Neural progenitor cell (in vitro differentiated cells): ENCODE measurements around the gene POU2AF2. TPM values are rescaled to one million over a fixed set of nuclear protein-coding genes. Genes with fewer than 3 reads are reported as not detected.
"Not testable (repeated sequence)": the region's sequence is repeated elsewhere in the genome, so short reads cannot be mapped to it uniquely, and the experiment has no call there.

Experiments
- DNase-seq: peaks from one replicate; pipeline ENCODE4 v3.0.0-alpha.2; 2016; ENCODE audit warnings: low spot score
- H2AFZ ChIP-seq: fragments of 200-600 bp; sonication (generic); replicated peaks from 2 replicates; pipeline ENCODE4 v1.6.1; 2016; ENCODE audit warnings: antibody characterized with exemption
- H3F3A ChIP-seq: fragments of 200-600 bp; sonication (generic); 2 replicates; pipeline ENCODE4 v1.6.1; 2016; ENCODE audit warnings: antibody characterized with exemption, low read depth
- H3K27ac ChIP-seq: fragments of 200-600 bp; sonication (generic); 2 replicates; pipeline ENCODE4 v1.5.1; 2016; ENCODE audit warnings: mild to moderate bottlenecking
- H3K27me3 ChIP-seq: fragments of 200-600 bp; sonication (generic); 2 replicates; pipeline ENCODE4 v1.6.1; 2016; ENCODE audit warnings: mild to moderate bottlenecking, moderate library complexity
- H3K36me3 ChIP-seq: fragments of 200-600 bp; sonication (generic); 2 replicates; pipeline ENCODE4 v1.5.1; 2016
- H3K4me1 ChIP-seq: fragments of 200-600 bp; sonication (generic); 2 replicates; pipeline ENCODE4 v1.6.1; 2016; ENCODE audit warnings: mixed run types
- H3K4me2 ChIP-seq: fragments of 200-600 bp; sonication (generic); 2 replicates; pipeline ENCODE4 v1.6.1; 2016
- H3K4me3 ChIP-seq: fragments of 200-600 bp; sonication (generic); 2 replicates; pipeline ENCODE4 v1.5.1; 2016
- H3K79me2 ChIP-seq: fragments of 200-600 bp; sonication (generic); 2 replicates; pipeline ENCODE4 v1.6.1; 2016; ENCODE audit warnings: low read depth
- H3K9ac ChIP-seq: fragments of 200-600 bp; sonication (generic); 2 replicates; pipeline ENCODE4 v1.6.1; 2016
- H3K9me3 ChIP-seq: fragments of 200-600 bp; sonication (generic); 2 replicates; pipeline ENCODE4 v1.5.1; 2016; ENCODE audit warnings: low read depth
- H4K20me1 ChIP-seq: fragments of 200-600 bp; sonication (generic); 2 replicates; pipeline ENCODE4 v1.6.1; 2016; ENCODE audit warnings: low read depth
- H3K27ac Mint-ChIP-seq: 3 replicates; pipeline ENCODE4 v1.8.0; 2021; ENCODE audit warnings: mixed read lengths
- H3K27me3 Mint-ChIP-seq: 2 replicates; pipeline ENCODE4 v1.8.0; 2022; ENCODE audit warnings: low read depth, mild to moderate bottlenecking, inconsistent platforms, moderate library complexity, mixed read lengths; ENCODE audit not compliant: insufficient read depth
- H3K36me3 Mint-ChIP-seq: 3 replicates; pipeline ENCODE4 v1.8.0; 2021; ENCODE audit warnings: mixed read lengths
- H3K4me1 Mint-ChIP-seq: 3 replicates; pipeline ENCODE4 v1.8.0; 2021; ENCODE audit warnings: mixed read lengths
- H3K4me3 Mint-ChIP-seq: 3 replicates; pipeline ENCODE4 v1.8.0; 2021; ENCODE audit warnings: mild to moderate bottlenecking, moderate library complexity, mixed read lengths
- H3K9me3 Mint-ChIP-seq: 3 replicates; pipeline ENCODE4 v1.8.0; 2020; ENCODE audit warnings: mixed read lengths
- EZH2 ChIP-seq: fragments of 200-600 bp; sonication (generic); IDR thresholded peaks from 2 replicates; pipeline ENCODE4 v1.6.1; 2017; ENCODE audit warnings: antibody characterized with exemption, mild to moderate bottlenecking, moderate library complexity
- EZH2phosphoT487 ChIP-seq: fragments of 200-600 bp; sonication (generic); IDR thresholded peaks from 2 replicates; pipeline ENCODE4 v1.6.1; 2017; ENCODE audit warnings: antibody characterized with exemption
- total RNA-seq: library from RNA; depleted of rRNA; stranded (reverse); fragments of >200 nt; gene quantifications from 2 replicates; pipeline ENCODE4 v1.2.3, GENCODE V29; 2015; ENCODE audit warnings: low replicate concordance
- TF ChIP-seq, protein P1 (sequence below): fragments of 200-600 bp; sonication (generic); IDR thresholded peaks from 2 replicates; pipeline ENCODE4 v1.5.1; 2017; ENCODE audit warnings: antibody characterized with exemption, mild to moderate bottlenecking

POU2AF2 gene
- total RNA-seq, 1 donor from 2014 or later: not detected

DNA sequence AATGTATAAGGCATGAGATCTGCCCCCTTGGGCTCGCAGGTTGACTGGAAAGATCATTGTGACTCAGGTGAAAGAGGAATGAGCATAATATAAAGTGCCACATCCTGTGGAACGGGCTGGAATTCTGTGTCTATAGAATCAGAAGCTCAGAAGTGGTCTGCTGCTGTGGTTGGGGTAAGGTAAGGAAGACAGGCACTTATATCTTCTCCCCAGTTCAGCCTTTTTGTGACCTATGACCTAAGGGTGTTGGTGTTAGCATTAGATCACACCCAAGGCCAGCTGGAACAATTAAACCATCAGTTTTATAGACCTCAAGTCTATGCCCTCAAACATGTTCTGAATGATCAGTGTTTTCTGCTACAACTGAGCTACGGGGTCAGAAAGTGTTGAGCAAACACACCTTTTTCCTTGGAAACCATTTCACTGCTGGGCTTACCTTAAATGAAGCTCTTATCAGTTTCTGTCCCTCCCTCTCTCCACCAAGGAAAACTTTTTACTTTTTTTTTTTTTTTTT is 37.1 kb downstream of the POU2AF2 start:
- H4K20me1 ChIP-seq: no peaks in the 10 kb centered on the region
- no peak overlapping the region for H3K4me3 ChIP-seq
- H3K9ac ChIP-seq: no peak overlapping the region
- DNase-seq: no peak
- no peaks in the 10 kb centered on the region for H3K79me2 ChIP-seq
- H3K4me1 ChIP-seq: peaks cover 6% of the 10 kb centered on the region
- H3K27me3 ChIP-seq: no peaks in the 10 kb centered on the region
- TF ChIP-seq EZH2 (no peak), EZH2phosphoT487 (no peak)
- TF ChIP-seq, protein P1, sequence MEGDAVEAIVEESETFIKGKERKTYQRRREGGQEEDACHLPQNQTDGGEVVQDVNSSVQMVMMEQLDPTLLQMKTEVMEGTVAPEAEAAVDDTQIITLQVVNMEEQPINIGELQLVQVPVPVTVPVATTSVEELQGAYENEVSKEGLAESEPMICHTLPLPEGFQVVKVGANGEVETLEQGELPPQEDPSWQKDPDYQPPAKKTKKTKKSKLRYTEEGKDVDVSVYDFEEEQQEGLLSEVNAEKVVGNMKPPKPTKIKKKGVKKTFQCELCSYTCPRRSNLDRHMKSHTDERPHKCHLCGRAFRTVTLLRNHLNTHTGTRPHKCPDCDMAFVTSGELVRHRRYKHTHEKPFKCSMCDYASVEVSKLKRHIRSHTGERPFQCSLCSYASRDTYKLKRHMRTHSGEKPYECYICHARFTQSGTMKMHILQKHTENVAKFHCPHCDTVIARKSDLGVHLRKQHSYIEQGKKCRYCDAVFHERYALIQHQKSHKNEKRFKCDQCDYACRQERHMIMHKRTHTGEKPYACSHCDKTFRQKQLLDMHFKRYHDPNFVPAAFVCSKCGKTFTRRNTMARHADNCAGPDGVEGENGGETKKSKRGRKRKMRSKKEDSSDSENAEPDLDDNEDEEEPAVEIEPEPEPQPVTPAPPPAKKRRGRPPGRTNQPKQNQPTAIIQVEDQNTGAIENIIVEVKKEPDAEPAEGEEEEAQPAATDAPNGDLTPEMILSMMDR: no peak
- no peak overlapping the region for H3K4me2 ChIP-seq
- no peak overlapping the region for H3K4me3 Mint-ChIP-seq
- no peaks in the 10 kb centered on the region for H3K36me3 ChIP-seq
- no peak overlapping the region for H3K27ac Mint-ChIP-seq
- no peaks in the 10 kb centered on the region for H3K27me3 Mint-ChIP-seq
- no peak overlapping the region for H3K27ac ChIP-seq
- H3F3A ChIP-seq: no peaks in the 10 kb centered on the region
- H3K4me1 Mint-ChIP-seq: peaks cover 19% of the 10 kb centered on the region
- no peaks in the 10 kb centered on the region for H3K9me3 Mint-ChIP-seq
- no peak overlapping the region for H2AFZ ChIP-seq
- H3K36me3 Mint-ChIP-seq: no peaks in the 10 kb centered on the region
- H3K9me3 ChIP-seq: no peaks in the 10 kb centered on the region

DNA sequence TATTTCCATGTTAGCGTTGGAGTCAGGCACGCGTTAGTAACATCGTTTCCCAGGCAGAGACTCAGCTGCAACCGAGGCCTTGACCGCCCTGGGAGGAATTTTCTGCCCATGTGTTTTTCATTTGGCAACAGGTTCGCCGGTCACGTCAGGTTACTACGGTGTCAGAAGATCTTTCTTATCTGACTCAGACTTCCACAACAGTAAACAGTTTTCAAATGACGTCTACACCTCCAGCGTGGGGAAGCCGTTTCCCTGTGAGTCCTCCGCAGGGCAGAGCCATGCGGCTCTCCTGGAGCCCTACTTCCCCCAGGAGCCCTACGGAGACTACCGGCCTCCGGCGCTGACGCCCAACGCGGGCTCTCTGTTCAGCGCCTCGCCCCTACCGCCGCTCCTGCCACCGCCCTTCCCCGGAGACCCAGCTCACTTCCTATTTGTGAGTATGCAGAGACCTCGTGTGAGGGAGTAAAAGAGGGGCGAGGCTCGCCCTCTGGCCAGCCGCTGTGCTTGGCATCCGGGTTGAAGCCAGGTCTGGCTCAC is 38.5 kb downstream of the POU2AF2 start:
- no peak for DNase-seq
- no peak overlapping the region for H3K27ac Mint-ChIP-seq
- no peaks in the 10 kb centered on the region for H3K27me3 Mint-ChIP-seq
- H3K27ac ChIP-seq: no peak overlapping the region
- peaks cover 19% of the 10 kb centered on the region for H3K4me1 Mint-ChIP-seq
- H3K27me3 ChIP-seq: no peaks in the 10 kb centered on the region
- no peak overlapping the region for H3K9ac ChIP-seq
- H4K20me1 ChIP-seq: no peaks in the 10 kb centered on the region
- no peak for TF ChIP-seq EZH2phosphoT487
- no peaks in the 10 kb centered on the region for H3K9me3 ChIP-seq
- H3K4me3 Mint-ChIP-seq: no peak overlapping the region
- no peak overlapping the region for H2AFZ ChIP-seq
- no peak overlapping the region for H3K4me2 ChIP-seq
- no peaks in the 10 kb centered on the region for H3K36me3 Mint-ChIP-seq
- H3K36me3 ChIP-seq: no peaks in the 10 kb centered on the region
- peaks cover 6% of the 10 kb centered on the region for H3K4me1 ChIP-seq
- H3K79me2 ChIP-seq: no peaks in the 10 kb centered on the region
- H3K9me3 Mint-ChIP-seq: no peaks in the 10 kb centered on the region
- H3F3A ChIP-seq: no peaks in the 10 kb centered on the region
- H3K4me3 ChIP-seq: no peak overlapping the region

DNA sequence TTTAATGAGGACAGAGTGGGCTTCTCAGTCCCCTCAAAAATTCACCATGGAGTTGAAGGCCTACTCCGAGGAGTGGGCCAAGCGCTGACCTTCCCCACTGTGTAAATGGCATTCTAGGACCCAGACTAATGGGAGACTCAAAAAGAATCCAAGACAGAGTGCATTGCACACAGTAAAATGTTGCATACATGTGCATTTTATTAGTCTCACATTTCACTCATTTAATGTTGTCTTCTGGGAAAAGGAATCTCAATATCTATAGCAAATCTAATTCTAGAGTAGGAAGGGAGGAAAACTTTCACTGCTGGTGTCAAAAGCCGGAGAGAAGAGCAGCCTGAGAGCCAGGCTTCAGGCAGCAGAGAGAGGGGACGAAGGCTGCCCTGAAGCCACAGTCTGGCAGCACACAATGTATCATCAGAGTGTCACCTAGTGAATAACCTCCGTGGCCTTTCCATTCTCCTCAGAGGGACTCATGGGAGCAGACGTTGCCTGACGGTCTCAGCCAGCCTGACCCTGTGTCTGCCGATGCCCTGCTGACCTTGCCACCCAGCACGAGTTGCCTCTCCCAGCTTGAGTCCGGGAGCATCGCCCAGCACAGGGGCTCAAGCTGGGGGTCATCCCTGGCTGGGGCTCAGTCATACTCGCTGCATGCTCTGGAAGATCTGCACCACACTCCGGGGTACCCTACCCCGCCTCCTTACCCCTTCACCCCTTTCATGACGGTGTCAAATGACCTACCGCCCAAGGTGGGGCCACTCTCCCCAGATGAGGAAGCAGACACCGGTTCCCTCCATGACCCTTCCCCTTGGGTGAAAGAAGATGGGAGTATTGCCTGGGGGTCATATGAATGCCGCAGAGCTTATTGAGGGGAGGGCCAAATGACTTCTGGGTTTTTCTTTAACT is 39.9 kb downstream of the POU2AF2 start:
- no peak overlapping the region for H3K27ac Mint-ChIP-seq
- no peak overlapping the region for H3K4me3 Mint-ChIP-seq
- peaks cover 2% of the 10 kb centered on the region for H3K27me3 Mint-ChIP-seq
- H3K36me3 Mint-ChIP-seq: no peaks in the 10 kb centered on the region
- H3K79me2 ChIP-seq: no peaks in the 10 kb centered on the region
- H3K9me3 ChIP-seq: no peaks in the 10 kb centered on the region
- H3K4me2 ChIP-seq: no peak overlapping the region
- H3K4me1 Mint-ChIP-seq: peaks cover 19% of the 10 kb centered on the region
- no peak overlapping the region for H3K27ac ChIP-seq
- H2AFZ ChIP-seq: no peak overlapping the region
- no peaks in the 10 kb centered on the region for H3K27me3 ChIP-seq
- no peak for DNase-seq
- TF ChIP-seq EZH2: no peak
- no peak for TF ChIP-seq EZH2phosphoT487
- TF ChIP-seq, protein P1: no peak
- H3K36me3 ChIP-seq: no peaks in the 10 kb centered on the region
- peaks cover 6% of the 10 kb centered on the region for H3K4me1 ChIP-seq
- no peak overlapping the region for H3K9ac ChIP-seq
- H3K9me3 Mint-ChIP-seq: no peaks in the 10 kb centered on the region
- no peak overlapping the region for H3K4me3 ChIP-seq
- no peaks in the 10 kb centered on the region for H3F3A ChIP-seq
- no peaks in the 10 kb centered on the region for H4K20me1 ChIP-seq

DNA sequence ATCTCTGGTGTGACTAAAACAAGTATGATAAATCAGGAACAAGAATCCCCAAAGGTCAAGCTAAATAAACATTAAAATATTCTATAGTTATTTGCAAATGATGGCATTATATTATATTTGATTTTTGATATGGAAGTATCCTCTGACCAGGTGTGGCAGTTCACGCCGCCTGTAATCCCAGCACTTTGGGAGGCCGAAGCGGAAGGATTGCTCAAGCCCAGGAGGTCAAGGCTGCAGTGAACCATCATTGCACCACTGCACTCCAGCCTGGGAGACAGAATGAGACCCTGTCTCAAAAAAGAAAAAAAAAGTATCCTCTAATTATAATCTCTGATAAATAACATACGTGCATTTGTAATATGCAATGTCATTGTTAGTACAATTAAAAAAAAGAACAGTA is 46.2 kb downstream of the POU2AF2 start:
- no peak for DNase-seq
- Mint-ChIP-seq H3K27ac (no peak overlapping the region), H3K4me3 (no peak overlapping the region), H3K9me3 (no peaks in the 10 kb centered on the region), H3K27me3 (peaks cover 9% of the 10 kb centered on the region), H3K4me1 (no peaks in the 10 kb centered on the region), H3K36me3 (no peaks in the 10 kb centered on the region)
- H3K9me3 ChIP-seq: no peaks in the 10 kb centered on the region
- H3F3A ChIP-seq: no peaks in the 10 kb centered on the region
- no peak overlapping the region for H2AFZ ChIP-seq
- H3K9ac ChIP-seq: no peak overlapping the region
- H3K79me2 ChIP-seq: no peaks in the 10 kb centered on the region
- H4K20me1 ChIP-seq: no peaks in the 10 kb centered on the region
- H3K27ac ChIP-seq: no peak overlapping the region
- no peak overlapping the region for H3K4me3 ChIP-seq
- H3K4me2 ChIP-seq: no peak overlapping the region
- H3K4me1 ChIP-seq: no peaks in the 10 kb centered on the region
- TF ChIP-seq, protein P1: no peak
- H3K27me3 ChIP-seq: no peaks in the 10 kb centered on the region
- H3K36me3 ChIP-seq: no peaks in the 10 kb centered on the region

DNA sequence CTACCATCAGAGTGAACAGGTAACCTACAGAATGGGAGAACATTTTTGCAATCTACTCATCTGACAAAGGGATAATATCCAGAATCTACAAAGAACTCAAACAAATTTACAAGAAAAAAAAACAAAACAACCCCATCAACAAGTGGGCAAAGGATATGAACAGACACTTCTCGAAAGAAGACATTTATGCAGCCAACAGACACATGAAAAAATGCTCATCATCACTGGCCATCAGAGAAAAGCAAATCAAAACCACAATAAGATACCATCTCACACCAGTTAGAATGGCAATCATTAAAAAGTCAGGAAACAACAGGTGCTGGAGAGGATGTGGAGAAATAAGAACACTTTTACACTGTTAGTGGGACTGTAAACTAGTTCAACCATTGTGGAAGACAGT is 46.9 kb downstream of the POU2AF2 start:
- H2AFZ ChIP-seq, H3K4me2 ChIP-seq, H3K9me3 Mint-ChIP-seq, H3K4me1 ChIP-seq, H3K27ac ChIP-seq, H3K36me3 Mint-ChIP-seq, H3K27me3 ChIP-seq, H3K79me2 ChIP-seq, H3K4me3 ChIP-seq, H3K27ac Mint-ChIP-seq, H3K4me1 Mint-ChIP-seq, H3F3A ChIP-seq, H3K9me3 ChIP-seq, H4K20me1 ChIP-seq, H3K27me3 Mint-ChIP-seq, H3K4me3 Mint-ChIP-seq, H3K36me3 ChIP-seq, DNase-seq, H3K9ac ChIP-seq: not testable (repeated sequence)
